ENCODE results near the gene C4orf50.

C4orf50 gene

DNA sequence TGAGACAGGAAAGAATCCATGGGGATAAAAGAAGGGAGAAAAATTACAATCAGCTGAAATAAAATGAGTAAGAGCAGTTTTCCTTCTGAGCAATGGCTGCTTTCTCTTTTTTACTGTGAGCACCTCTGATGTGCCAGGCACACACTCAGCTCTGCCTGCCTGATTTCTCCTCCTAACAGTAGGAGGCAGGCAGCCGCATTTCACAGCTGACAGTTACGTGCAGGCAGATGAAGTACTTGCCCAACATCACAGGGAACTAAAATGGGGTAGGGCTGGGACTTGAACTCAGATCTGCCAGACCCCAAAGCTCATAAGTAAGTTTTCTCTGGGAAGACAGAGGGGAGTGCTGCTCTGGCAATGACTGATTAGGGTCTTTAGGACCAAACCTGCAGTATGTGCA, 54.6 kb downstream of the C4orf50 start:
- no peaks in the 10 kb centered on the region for H3K4me1 ChIP-seq (ENCODE audit: control insufficient read depth, insufficient read depth, low read length)
- no peak overlapping the region for H3K27ac ChIP-seq (ENCODE audit: insufficient read depth, low read depth, low read length, poor library complexity, severe bottlenecking)
- peaks cover 45% of the 10 kb centered on the region for H3K27me3 ChIP-seq (ENCODE audit: control insufficient read depth, insufficient read depth, low read length, poor library complexity, severe bottlenecking)
- H3K36me3 ChIP-seq (ENCODE audit: control insufficient read depth, insufficient read depth, low read length) = no peaks in the 10 kb centered on the region
- no peaks in the 10 kb centered on the region for H3K9me3 ChIP-seq (ENCODE audit: control insufficient read depth, low read length)
- WGBS, 2 experiments = 18 to 28% methylated on average over 2 of the region's 2 CpGs
- H3K4me3 ChIP-seq (ENCODE audit: insufficient read depth, low read depth, low read length) = no peak overlapping the region

DNA sequence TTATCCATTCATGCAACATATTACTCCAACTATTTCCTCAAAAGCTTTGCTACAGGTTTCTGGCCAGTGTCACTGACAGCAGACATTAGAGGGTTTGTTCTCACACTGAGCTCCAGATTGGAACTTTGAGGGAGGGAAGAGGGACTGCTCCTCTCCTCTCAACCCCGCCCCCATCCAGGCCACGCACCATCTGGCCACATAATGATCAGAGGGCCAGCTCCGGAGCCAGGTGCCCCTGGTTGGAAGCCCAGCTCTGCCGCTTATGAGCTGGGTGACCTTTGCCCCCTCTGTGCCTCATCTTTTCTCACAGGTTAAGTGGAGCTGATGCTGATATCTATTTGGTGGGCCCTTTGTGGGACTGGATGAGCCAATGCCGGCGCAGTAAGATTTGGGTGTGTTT, 55.8 kb downstream of the C4orf50 start:
- no peaks in the 10 kb centered on the region for H3K4me1 ChIP-seq (ENCODE audit: control insufficient read depth, insufficient read depth, low read length)
- no peaks in the 10 kb centered on the region for H3K36me3 ChIP-seq (ENCODE audit: control insufficient read depth, insufficient read depth, low read length)
- H3K4me3 ChIP-seq (ENCODE audit: insufficient read depth, low read depth, low read length) = no peak overlapping the region
- no peaks in the 10 kb centered on the region for H3K9me3 ChIP-seq (ENCODE audit: control insufficient read depth, low read length)
- no peak overlapping the region for H3K27ac ChIP-seq (ENCODE audit: insufficient read depth, low read depth, low read length, poor library complexity, severe bottlenecking)
- WGBS, 2 experiments = 84 to 90% methylated on average over 6 of the region's 6 CpGs
- H3K27me3 ChIP-seq (ENCODE audit: control insufficient read depth, insufficient read depth, low read length, poor library complexity, severe bottlenecking) = peaks cover 57% of the 10 kb centered on the region

DNA sequence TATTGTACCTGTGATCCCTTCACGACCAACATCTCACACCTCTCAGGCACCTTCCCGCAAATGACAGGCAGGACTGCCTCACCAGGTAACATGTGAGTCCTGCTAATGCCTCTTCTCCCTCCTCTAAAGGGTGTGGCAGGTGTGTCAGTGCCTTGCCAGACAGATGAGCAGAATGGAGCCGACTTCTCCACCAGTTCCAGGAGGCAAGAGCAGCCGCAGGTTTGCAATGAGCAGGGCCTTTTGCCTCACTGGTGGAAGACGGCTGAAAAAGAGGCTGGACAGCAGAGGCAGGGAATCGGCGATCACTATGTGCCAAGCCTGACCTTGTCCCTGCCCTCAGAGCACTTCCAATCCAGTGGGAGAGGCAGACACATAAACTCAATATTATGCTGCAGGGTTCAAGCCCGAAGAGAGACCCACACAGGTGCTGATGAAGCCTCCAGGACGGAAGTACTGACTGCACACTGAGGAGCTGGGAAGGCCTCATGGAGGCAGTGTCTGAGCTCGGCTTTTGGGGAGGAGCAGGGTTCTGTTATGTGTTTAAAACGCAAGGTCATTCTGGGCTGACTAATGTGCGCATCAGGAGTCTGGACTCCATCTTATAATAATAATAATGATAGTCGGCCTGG, 57.9 kb downstream of the C4orf50 start:
- Histone ChIP-seq H3K9me3 (ENCODE audit: control insufficient read depth, low read length) (no peaks in the 10 kb centered on the region), H3K27ac (ENCODE audit: insufficient read depth, low read depth, low read length, poor library complexity, severe bottlenecking) (no peak overlapping the region), H3K27me3 (ENCODE audit: control insufficient read depth, insufficient read depth, low read length, poor library complexity, severe bottlenecking) (peaks cover 60% of the 10 kb centered on the region), H3K4me3 (ENCODE audit: insufficient read depth, low read depth, low read length) (no peak overlapping the region), H3K36me3 (ENCODE audit: control insufficient read depth, insufficient read depth, low read length) (no peaks in the 10 kb centered on the region), H3K4me1 (ENCODE audit: control insufficient read depth, insufficient read depth, low read length) (peaks cover 12% of the 10 kb centered on the region)
- 93% methylated on average over 13 of the region's 13 CpGs for WGBS, 2 experiments

DNA sequence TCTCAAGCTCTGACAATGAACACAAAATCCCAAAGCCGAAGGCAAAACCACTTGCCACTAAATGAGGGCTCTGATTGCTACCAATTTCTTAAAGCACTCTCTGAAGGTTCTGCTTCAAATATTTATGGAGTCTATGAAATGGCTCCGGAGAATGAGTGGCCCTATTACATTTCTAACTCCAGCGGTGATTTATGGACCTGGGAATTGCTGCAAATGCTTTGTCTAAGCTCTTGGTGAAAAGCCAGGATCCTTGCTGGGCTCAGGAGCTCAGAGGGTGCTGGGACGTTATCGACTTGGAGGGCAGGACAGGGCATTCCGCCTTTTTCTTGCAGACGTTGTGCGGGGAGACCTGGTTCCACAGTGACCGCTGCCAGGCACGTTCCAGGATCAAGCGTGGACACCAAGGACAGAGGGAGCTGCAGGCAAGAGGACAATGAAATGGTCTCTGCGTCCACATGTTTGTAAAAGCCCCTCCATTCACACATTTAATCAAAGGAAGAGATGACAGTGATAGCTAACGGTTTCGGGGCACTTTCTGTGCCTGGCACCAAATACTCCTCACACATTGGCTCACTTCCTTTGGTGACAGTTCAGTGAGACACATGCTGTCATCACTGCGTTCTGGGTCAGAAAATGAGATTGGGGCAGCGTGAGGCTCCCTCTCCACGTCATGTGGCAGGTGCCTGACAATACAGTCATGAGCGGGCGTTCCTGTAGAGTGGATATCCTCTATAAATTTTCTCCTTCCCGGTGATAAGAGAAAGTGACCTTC, 58.8 kb downstream of the C4orf50 start:
- Histone ChIP-seq H3K27ac (ENCODE audit: insufficient read depth, low read depth, low read length, poor library complexity, severe bottlenecking) (no peak overlapping the region), H3K4me1 (ENCODE audit: control insufficient read depth, insufficient read depth, low read length) (peaks cover 16% of the 10 kb centered on the region), H3K9me3 (ENCODE audit: control insufficient read depth, low read length) (no peaks in the 10 kb centered on the region)

DNA sequence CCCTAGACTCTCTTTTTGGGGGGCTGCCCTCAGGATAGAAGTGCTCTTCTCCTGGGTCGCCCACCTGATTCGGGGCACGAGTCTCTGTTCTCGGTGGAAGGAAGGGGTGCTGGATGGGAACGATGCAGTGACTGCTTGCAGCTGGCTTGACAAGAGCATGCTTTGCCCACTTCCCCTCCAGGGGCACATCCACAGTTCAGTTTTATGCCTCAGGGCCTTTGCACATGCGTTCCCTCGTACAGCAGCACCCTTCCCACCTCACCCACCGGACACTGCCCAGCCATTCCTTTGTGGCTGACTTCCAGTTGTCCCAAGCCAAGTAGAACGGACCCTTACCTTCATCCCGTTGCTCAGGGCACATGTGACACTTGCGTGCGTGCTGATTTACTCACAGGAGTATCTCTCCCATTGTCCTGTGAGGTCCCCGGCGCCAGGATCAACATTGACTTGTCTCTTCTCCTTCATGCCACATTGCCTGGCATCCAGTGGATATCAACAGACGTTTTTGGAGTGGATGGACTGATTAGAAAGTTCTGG, 60.0 kb downstream of the C4orf50 start:
- Histone ChIP-seq H3K4me1 (ENCODE audit: control insufficient read depth, insufficient read depth, low read length) (peaks cover 16% of the 10 kb centered on the region), H3K27ac (ENCODE audit: insufficient read depth, low read depth, low read length, poor library complexity, severe bottlenecking) (no peak overlapping the region), H3K27me3 (ENCODE audit: control insufficient read depth, insufficient read depth, low read length, poor library complexity, severe bottlenecking) (peaks cover 80% of the 10 kb centered on the region), H3K9me3 (ENCODE audit: control insufficient read depth, low read length) (no peaks in the 10 kb centered on the region), H3K36me3 (ENCODE audit: control insufficient read depth, insufficient read depth, low read length) (no peaks in the 10 kb centered on the region), H3K4me3 (ENCODE audit: insufficient read depth, low read depth, low read length) (no peak overlapping the region)
- 90 to 91% methylated on average over 15 of the region's 15 CpGs for WGBS, 2 experiments

More for the DNA sequence above, 58.8 kb downstream of the C4orf50 start:
- Histone ChIP-seq H3K4me3 (ENCODE audit: insufficient read depth, low read depth, low read length) (no peak overlapping the region), H3K36me3 (ENCODE audit: control insufficient read depth, insufficient read depth, low read length) (no peaks in the 10 kb centered on the region), H3K27me3 (ENCODE audit: control insufficient read depth, insufficient read depth, low read length, poor library complexity, severe bottlenecking) (peaks cover 69% of the 10 kb centered on the region)
- 89 to 92% methylated on average over 20 of the region's 20 CpGs for WGBS, 2 experiments

DNA sequence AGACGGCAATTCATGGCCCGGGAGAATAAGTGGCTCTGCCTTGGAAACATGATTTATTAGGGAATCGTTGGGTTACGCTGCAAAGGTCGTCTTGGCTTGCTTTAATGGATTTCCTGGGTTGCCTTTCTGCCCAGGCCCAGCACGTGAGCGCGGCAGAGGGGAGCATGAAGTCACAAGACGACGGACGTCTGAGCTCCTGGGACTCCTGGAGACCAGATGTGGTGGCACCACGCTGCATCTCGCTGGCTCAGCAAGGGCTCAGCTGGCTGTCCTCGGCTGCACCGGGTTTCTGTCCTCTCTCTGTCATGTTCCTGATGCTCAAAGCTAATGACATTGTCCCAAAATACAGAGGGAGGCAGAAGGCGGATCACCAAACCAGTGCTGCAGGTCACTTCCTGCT, 61.2 kb downstream of the C4orf50 start:
- WGBS, 2 experiments = 87 to 89% methylated on average over 16 of the region's 16 CpGs
- Histone ChIP-seq H3K9me3 (ENCODE audit: control insufficient read depth, low read length) (no peaks in the 10 kb centered on the region), H3K27me3 (ENCODE audit: control insufficient read depth, insufficient read depth, low read length, poor library complexity, severe bottlenecking) (peaks cover 87% of the 10 kb centered on the region), H3K4me1 (ENCODE audit: control insufficient read depth, insufficient read depth, low read length) (peaks cover 16% of the 10 kb centered on the region), H3K4me3 (ENCODE audit: insufficient read depth, low read depth, low read length) (no peak overlapping the region), H3K36me3 (ENCODE audit: control insufficient read depth, insufficient read depth, low read length) (no peaks in the 10 kb centered on the region), H3K27ac (ENCODE audit: insufficient read depth, low read depth, low read length, poor library complexity, severe bottlenecking) (peak overlapping the region; percentile 46)

DNA sequence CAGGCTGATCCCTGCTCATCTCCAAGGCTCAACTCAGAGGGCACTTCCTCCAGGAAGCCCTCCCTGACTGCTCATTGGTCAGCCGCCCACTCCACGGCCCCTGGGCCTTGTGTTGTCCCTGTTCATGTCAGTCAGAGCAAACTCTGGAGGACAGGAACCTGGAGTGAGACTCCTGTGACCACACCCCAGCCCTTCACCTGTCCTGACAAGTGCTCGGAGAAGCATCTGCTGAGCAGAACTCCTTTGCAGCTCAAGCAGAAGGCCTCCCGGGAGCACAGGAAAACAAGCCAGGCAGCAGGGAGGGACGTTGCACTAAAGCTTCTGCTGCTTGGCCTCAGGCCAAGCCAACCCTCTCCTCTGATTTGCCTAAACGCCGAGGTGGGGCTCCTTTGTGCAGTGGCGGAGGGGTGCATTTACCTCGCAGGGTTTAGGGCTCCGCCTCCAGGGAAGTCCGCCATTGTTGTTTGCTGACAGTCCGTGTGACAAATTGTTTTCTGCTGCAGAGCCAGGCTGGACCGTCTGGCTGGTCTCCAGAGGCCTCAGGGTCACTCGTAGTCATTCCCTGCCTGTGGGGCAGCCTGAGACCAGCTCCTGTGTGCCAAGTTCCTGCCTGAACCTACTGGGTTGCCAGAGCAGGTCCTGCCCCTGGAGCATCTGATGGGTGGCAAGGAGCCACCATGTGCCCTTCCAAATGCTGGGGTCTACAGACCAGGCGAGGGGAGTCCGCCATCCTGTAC, 61.8 kb downstream of the C4orf50 start:
- 29 to 32% methylated on average over 16 of the region's 16 CpGs for WGBS, 2 experiments
- H3K27me3 ChIP-seq (ENCODE audit: control insufficient read depth, insufficient read depth, low read length, poor library complexity, severe bottlenecking) = peaks cover 87% of the 10 kb centered on the region
- H3K27ac ChIP-seq (ENCODE audit: insufficient read depth, low read depth, low read length, poor library complexity, severe bottlenecking) = peak overlapping the region; percentile 46
- H3K36me3 ChIP-seq (ENCODE audit: control insufficient read depth, insufficient read depth, low read length) = no peaks in the 10 kb centered on the region
- H3K9me3 ChIP-seq (ENCODE audit: control insufficient read depth, low read length) = no peaks in the 10 kb centered on the region
- H3K4me1 ChIP-seq (ENCODE audit: control insufficient read depth, insufficient read depth, low read length) = peaks cover 16% of the 10 kb centered on the region
- H3K4me3 ChIP-seq (ENCODE audit: insufficient read depth, low read depth, low read length) = no peak overlapping the region

DNA sequence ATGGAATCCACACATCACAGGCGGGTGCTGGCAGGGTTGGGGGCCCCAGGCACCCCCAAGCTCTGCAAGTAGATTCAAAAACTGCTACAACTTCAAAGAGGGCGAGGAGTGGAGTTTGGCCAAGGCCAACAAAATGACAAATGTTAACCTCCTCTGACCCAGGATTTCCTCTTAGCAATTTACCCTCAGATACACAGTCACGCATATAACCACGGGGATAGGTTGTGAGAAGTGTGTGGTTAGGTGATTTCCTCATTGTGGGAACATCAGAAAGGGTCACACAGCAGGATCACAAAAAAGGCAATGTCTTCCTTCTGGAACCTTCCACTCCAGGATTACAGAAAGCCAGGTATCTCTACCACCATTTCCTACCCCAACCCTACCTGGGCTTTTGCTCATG, 62.4 kb downstream of the C4orf50 start:
- Histone ChIP-seq H3K9me3 (ENCODE audit: control insufficient read depth, low read length) (no peaks in the 10 kb centered on the region), H3K4me3 (ENCODE audit: insufficient read depth, low read depth, low read length) (no peak overlapping the region), H3K36me3 (ENCODE audit: control insufficient read depth, insufficient read depth, low read length) (no peaks in the 10 kb centered on the region), H3K27me3 (ENCODE audit: control insufficient read depth, insufficient read depth, low read length, poor library complexity, severe bottlenecking) (peaks cover 85% of the 10 kb centered on the region), H3K4me1 (ENCODE audit: control insufficient read depth, insufficient read depth, low read length) (peaks cover 16% of the 10 kb centered on the region), H3K27ac (ENCODE audit: insufficient read depth, low read depth, low read length, poor library complexity, severe bottlenecking) (no peak overlapping the region)
- WGBS, 2 experiments = 72 to 88% methylated on average over 3 to 4 of the region's 4 CpGs

DNA sequence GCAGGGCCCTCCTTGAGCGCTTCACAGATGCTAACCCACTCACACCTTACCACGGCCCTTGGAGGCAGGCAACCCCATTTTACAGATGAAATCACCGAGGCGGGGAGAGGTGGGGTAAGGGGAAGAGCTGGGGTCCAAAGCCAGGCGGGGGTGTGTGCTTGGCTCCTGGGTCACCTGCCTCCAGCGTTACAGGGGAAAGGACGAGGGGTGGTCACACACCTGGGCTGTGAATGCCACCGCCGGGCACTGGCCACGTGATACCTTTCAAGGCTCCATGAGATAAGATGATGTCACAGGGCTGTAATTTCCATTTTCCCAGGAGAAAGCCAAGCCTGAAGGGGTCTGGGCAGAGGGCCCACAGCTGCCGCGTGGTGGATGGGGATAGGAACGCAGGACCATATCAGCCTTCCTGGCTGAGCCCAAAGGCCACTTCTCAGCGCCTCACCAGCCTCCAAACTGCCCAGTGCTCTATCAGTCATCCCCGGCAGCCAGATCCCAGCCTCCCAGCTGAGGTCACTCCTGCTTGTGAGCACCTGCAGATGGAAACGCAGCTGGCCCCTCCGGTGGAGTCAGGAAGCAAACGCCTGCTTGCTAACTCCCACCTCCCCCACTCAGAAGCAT, 62.9 kb downstream of the C4orf50 start:
- H3K4me3 ChIP-seq (ENCODE audit: insufficient read depth, low read depth, low read length) = no peak overlapping the region
- H3K9me3 ChIP-seq (ENCODE audit: control insufficient read depth, low read length) = no peaks in the 10 kb centered on the region
- no peaks in the 10 kb centered on the region for H3K36me3 ChIP-seq (ENCODE audit: control insufficient read depth, insufficient read depth, low read length)
- WGBS, 2 experiments = 75 to 79% methylated on average over 18 of the region's 18 CpGs
- H3K27ac ChIP-seq (ENCODE audit: insufficient read depth, low read depth, low read length, poor library complexity, severe bottlenecking) = no peak overlapping the region
- H3K27me3 ChIP-seq (ENCODE audit: control insufficient read depth, insufficient read depth, low read length, poor library complexity, severe bottlenecking) = peaks cover 80% of the 10 kb centered on the region
- H3K4me1 ChIP-seq (ENCODE audit: control insufficient read depth, insufficient read depth, low read length) = peaks cover 16% of the 10 kb centered on the region

Measured in ectodermal cell (in vitro differentiated cells).